NCI-H2107 treated with DMSO at 0.1 percent for 48 hours (cell line): ENCODE measurements around the gene LNX1.
A peak's percentile ranks its signal among the peaks of the same experiment; 100 is the strongest.
"Not testable (repeated sequence)": the region's sequence is repeated elsewhere in the genome, so short reads cannot be mapped to it uniquely, and the experiment has no call there.

Experiments
- DNase-seq: peaks from one replicate; lab custom pipeline; 2025; ENCODE audit not compliant: unreplicated experiment; lab: John Stamatoyannopoulos, UW

Gene LNX1

DNA sequence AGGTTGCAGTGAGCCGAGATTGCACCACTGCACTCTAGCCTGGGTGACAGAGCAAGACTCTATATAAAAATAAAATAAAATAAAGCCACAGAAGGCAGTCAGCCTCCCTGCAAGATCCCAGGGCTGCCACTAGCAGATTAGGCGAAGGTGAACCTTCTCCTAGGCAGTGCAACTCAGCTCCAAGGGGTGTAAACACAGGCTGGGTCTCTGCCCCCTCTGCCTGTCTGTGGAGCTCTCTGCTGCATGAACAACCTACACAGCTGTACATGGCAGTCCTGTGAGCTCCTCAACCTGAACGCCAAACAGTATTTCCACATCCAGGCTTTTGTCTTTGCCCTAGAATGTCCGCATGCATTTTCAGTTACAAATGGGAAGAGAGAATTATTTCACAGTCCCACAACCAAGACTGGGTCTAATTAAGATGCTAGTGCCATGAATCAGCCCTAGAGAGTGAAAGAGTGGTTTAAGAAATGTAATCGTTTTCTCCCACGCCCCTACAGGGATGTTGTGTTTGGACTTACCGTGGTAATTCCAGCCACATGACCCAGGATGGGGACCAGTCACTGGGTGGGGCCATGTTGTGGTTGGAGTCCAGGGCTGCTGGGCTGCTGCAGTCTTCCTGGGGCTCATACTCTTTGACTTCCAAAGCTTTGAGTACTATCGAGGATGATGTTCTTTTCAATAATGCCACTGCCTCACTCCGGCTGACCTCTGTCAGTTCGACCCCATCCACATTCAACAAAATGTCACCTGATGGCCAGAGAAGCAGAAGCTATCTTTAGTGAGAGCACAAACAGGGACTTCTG is 114.9 kb downstream of the LNX1 start:
- no peak for DNase-seq

DNA sequence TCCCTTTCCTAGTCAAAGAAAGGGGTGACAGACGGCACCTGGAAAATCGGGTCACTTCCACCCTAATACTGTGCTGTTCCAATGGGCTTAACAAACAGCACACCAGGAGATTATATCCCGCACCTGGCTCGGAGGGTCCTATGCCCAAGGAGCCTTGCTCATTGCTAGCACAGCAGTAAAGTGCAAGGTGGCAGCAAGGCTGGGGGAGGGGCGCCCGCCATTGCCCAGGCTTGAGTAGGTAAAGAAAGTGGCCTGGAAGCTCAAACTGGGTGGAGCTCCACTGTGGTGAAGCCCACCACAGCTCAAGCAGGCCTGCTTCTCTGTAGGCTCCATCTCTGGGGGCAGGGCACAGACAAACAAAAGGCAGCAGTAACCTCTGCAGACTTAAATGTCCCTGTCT is 124.7 kb downstream of the LNX1 start:
- DNase-seq, result not testable (repeated sequence)

DNA sequence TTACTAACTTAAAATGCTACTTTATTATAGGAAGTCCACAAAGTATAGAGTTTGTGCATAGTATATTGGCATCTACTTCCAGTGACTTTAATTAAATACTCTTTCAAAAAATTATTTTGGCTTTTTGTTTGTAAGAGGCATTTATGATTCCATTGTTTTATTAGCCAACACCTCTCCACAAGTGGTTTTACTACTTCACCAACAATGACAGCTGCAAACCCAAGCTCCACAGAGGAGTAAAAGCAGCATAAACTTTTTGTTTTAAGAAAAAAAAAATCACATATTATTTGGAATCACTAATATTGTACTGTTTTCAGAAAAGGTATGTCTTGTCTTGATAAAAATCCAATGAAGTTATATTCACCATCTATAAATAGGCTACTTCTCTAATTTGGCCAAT is 125.4 kb downstream of the LNX1 start:
- no peak for DNase-seq

- DNase-seq, result no peak
Observed at GRCh38 chr4:53465281-53465680, 126.0 kb downstream of the LNX1 start.

DNA sequence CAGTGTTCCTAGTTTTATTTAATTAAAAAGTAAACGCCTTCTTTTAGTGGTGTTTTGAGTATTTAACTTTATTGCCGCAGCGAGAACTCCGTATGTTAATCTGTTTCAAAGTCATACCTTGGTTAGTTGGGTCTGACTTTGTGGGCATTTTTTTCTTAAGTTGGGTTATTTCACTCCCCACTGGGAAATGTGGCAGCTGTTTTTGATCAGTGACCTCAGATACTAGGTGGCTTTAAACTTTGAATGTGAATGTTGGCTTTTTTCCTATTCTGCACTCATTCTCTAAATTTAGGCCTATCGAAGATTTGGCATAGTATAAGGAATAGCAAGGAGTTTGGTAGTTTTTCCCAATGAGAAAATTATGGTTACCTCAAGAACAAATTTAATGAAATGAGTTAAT is 127.9 kb downstream of the LNX1 start:
- no peak for DNase-seq

- DNase-seq, result no peak
Observed at GRCh38 chr4:53461244-53461643, 130.0 kb downstream of the LNX1 start.

DNA sequence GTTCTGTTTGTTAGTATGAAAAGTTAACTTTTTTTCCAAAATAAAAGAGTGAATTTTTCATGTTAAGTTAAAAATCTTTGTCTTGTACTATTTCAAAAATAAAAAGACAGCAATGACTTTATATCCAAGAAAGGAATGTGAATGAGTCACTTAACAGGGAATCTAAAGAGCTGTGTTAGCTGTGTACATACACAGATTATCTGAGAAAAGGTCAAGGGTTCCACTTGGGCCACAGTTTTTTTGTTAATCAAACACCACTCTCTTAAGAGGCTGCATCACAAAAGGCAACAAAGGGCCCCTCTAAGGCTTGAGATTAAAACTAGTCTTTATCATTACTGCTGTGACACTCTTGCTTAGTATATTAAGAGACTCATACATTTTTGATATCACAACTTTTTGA is 131.7 kb downstream of the LNX1 start:
- DNase-seq, result no peak

DNA sequence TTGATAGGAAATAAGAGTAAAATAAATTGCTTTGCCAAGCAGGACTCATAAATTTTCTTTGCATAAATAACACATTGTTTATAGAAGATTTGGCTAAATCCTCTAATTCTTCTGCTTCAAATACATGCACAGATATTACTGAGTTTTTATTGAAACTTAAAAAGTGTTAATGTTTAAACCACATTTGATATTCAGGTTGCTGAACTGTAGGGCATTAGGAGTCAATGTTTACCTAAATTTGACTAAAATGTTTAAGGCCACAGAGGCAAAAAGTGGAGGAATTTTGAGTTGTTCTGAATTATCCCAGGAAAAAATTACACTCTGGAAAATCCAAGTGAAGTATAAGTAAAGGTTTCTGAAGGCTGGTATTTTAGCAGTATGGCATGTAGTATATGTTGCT is 135.1 kb downstream of the LNX1 start:
- DNase-seq, result no peak

DNA sequence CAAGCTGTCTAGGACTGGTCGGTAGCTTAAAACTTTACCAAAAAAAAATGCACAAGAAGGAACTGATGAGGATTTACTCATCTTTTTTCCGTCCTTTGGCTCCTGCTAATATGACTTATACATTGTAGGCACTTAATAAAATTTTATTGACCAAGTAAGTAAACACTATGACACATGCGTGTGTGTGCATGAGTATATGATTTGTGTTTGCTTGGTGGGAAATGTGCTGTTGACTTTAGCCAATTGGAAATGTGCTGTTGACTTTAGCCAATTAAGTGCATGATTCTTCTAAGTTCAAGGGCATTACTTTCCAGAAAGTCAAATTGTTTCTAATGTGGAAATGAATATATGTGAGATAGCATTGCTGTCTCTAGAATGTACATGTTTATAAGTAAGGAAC is 135.5 kb downstream of the LNX1 start:
- DNase-seq, result no peak

GRCh38 chr4:53453385-53453784 is 137.9 kb downstream of the LNX1 start:
- DNase-seq, result no peak

GRCh38 chr4:53450773-53451172 is 140.5 kb downstream of the LNX1 start:
- DNase-seq, result no peak

DNA sequence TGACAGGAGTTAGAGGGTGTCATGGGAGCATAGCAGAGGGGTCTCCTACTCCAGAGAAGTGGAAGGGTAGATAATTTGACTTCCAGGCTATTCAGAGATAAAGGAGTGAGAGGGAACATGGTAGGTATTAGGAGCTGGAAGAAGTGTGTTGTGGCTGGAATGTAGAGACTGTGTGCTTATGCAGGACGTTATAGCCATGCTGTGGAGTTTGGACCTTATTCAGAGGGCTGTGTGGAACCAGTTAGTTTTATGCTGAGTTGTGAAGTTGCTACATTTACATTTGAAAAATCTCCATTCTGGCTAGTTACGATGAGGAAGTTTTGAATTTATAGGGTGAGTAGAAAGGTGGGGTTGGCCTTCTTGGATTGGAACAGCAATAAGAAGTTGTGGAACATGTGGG is 146.3 kb downstream of the LNX1 start:
- no peak for DNase-seq

GRCh38 chr4:53441564-53441963 is 149.7 kb downstream of the LNX1 start:
- DNase-seq, result no peak

- no peak for DNase-seq
Observed at GRCh38 chr4:53436251-53436650, 155.0 kb downstream of the LNX1 start.

- DNase-seq, result no peak
Observed at GRCh38 chr4:53432528-53433424, 158.5 kb downstream of the LNX1 start.

GRCh38 chr4:53431052-53431451 is 160.2 kb downstream of the LNX1 start:
- peak; percentile 8 for DNase-seq

- DNase-seq, result no peak
Observed at GRCh38 chr4:53427366-53427765, 163.9 kb downstream of the LNX1 start.

DNA sequence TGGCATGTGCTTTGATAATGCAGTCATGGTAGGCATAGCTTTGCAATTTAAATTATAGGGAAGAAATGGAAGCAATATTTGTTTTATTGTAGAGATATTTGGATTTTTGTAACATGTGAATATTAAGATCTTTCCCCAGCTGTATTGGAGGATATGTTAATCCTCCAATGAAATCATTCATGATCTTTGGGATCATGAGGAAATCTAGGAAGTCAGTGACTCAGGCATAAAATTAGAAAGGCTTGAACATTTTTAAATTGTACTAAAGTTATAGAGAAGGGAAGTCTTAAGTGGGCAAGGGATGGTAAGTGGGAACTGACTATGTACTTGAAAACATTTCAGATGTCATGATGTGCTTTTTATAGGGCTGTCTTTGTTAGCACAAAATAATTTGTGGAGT is 167.0 kb downstream of the LNX1 start:
- DNase-seq, result no peak

DNA sequence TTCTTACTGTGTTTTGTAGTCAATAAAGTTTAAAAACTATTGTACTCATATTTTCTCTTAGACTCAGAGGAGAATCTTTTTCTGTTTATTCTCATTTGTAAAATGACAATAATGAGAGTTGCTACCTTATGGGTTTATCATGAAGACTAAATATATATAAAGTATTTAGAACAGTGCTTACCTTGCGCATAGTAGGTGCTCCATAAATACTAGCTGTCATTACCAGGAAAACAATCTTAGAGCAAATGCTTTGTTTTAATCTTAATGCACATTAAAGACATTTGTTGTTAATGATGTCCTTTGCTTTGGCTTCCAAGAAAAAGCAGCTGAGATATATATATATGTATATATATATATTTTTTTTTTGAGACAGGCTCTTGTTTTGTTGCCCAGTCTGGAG is 168.9 kb downstream of the LNX1 start:
- no peak for DNase-seq

DNA sequence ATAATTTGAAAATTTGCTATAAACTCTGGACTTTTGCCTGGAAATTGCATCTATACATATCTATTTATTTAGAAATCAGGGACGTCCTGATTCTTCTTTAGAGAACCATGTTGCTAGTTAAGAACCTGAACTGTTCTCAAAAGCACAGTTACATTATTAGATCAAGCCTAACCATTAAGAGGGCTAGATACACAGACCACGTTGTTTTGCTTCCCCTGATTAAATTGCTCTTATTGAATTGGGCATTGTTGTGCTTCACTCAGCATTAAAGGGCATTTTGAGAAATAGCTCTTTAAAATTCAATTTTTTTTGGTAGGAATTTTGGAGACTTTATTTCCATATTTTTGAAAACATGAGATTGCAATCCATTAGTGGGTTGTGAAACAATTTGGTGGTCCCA is 169.5 kb downstream of the LNX1 start:
- no peak for DNase-seq

GRCh38 chr4:53419208-53419607 is 172.1 kb downstream of the LNX1 start:
- no peak for DNase-seq

DNA sequence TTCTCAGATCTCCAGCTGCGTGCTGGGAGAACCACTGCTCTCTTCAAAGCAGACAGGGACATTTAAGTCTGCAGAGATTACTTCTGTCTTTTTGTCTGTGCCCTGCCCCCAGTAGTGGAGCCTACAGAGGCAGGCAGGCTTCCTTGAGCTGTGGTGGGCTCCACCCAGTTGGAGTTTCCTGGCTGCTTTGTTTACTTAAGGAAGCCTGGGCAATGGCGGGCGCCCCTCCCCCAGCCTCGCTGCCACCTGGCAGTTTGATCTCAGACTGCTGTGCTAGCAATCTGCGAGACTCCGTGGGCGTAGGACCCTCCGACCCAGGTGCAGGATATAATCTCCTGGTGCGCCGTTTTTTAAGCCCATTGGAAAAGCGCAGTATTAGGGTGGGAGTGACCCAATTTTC is 181.8 kb downstream of the LNX1 start:
- not testable (repeated sequence) for DNase-seq
